Aorta (tissue), 5 donors: ENCODE data around the gene ARL5A. TPM values are rescaled to one million over a fixed set of nuclear protein-coding genes. Genes with fewer than 3 reads are reported as not detected.

ENCODE experiments used
- ATAC-seq: fragments of 200-7000 bp; cut with Tn5 transposase; one replicate; pipeline ENCODE4 v1.9.1; 2022; ENCODE audit warnings: moderate library complexity; ENCODE audit not compliant: low FRiP score
- DNase-seq, 2 donors: peaks; one replicate each; pipeline ENCODE4 v3.0.0-alpha.2; 2020
- H3K27ac ChIP-seq, 2 donors: one replicate each; pipeline ENCODE4 v1.5.1; 2013; ENCODE audit warnings: low read length in 2 of 2, mild to moderate bottlenecking in 2 of 2, moderate library complexity in 2 of 2, control low read depth in 1 of 2, inconsistent platforms in 1 of 2, low read depth in 1 of 2
- H3K27me3 ChIP-seq, 2 donors: one replicate each; pipeline ENCODE4 v1.6.1; 2013; ENCODE audit warnings: control low read depth in 1 of 2, low read length in 1 of 2, mild to moderate bottlenecking in 1 of 2, moderate library complexity in 1 of 2; ENCODE audit not compliant: insufficient read depth in 2 of 2, control insufficient read depth in 1 of 2
- H3K36me3 ChIP-seq, 2 donors: one replicate each; pipeline ENCODE4 v1.6.1; 2013; ENCODE audit warnings: control low read depth in 1 of 2, low read length in 1 of 2, mild to moderate bottlenecking in 1 of 2; ENCODE audit not compliant: insufficient read depth in 2 of 2, control insufficient read depth in 1 of 2
- H3K4me1 ChIP-seq, 2 donors: one replicate each; pipeline ENCODE4 v1.6.1; 2013; ENCODE audit warnings: low read length in 2 of 2, control low read depth in 1 of 2, mild to moderate bottlenecking in 1 of 2, moderate library complexity in 1 of 2; ENCODE audit not compliant: insufficient read depth in 2 of 2, control insufficient read depth in 1 of 2
- H3K4me3 ChIP-seq, 2 donors: one replicate each; pipeline ENCODE4 v1.5.1; 2013; ENCODE audit warnings: low read length in 2 of 2, control low read depth in 1 of 2, mild to moderate bottlenecking in 1 of 2
- H3K9me3 ChIP-seq: one replicate; pipeline ENCODE4 v1.6.1; 2013; ENCODE audit warnings: mild to moderate bottlenecking, low read length; ENCODE audit not compliant: control insufficient read depth
- WGBS, 2 donors: extraction: QIAGEN DNeasy Blood & Tissue Kit; methylation state at CpG; one replicate each; pipeline ENCODE4 v1.1.7; 2013; 5-methylcytosine and 5-hydroxymethylcytosine counted together
- intact Hi-C, 2 donors: fragments of 100-400 bp; cut with DNase I; formaldehyde crosslinking; loops; one replicate each; pipeline versions ENCODE4 v1.14.2 to v1.15.0; 2022
- polyA plus RNA-seq, 2 donors: library from polyadenylated mRNA; stranded (reverse); fragments of 200-250 nt; gene quantifications; one replicate each; pipeline ENCODE4 v1.2.3, GENCODE V29; 2013
- total RNA-seq, 2 donors: library from RNA; stranded (reverse); fragmentation: NEBNext Ultra II Directional; extraction: Animal tissue kit (Norgen Biotek cat#: 25700); gene quantifications; one replicate each; pipeline ENCODE4 v1.2.1, GENCODE V29; 2021
- donor health status: healthy with polysubstance abuse.
- donor health status: Bipolar disorder and iron deficiency.
- donor health status: DM: no; HTN: no; CAD: no.
- donor health status: DM: no; HTN: no; CAD: no.
- donor health status: DM: yes; HTN: yes; CAD: no.

Gene ARL5A
- total and polyA plus RNA-seq, 4 donors: 19.1 to 95.9 (median 77.8) TPM

- ATAC-seq: no peak
- Histone ChIP-seq H3K9me3 (peaks cover 2% of the 10 kb centered on the region), H3K4me1 (no peaks in the 10 kb centered on the region), H3K27me3 (no peaks in the 10 kb centered on the region), H3K27ac (no peak overlapping the region), H3K4me3 (no peak overlapping the region), H3K36me3 (peaks cover 0 to 5% of the 10 kb centered on the region in 2 donors)
- no peak for DNase-seq
- intact Hi-C loops: no loop called here
- 53 to 54% methylated on average over 3 of the region's 3 CpGs for WGBS, 2 donors
These were observed 65.5 kb downstream of the ARL5A start for GRCh38 chr2:151762694-151763093.

GRCh38 chr2:151761687-151762086 lies 66.5 kb downstream of the ARL5A start:
- Histone ChIP-seq H3K36me3 (peaks cover 0 to 4% of the 10 kb centered on the region in 2 donors), H3K27ac (no peak overlapping the region), H3K27me3 (no peaks in the 10 kb centered on the region), H3K4me3 (no peak overlapping the region), H3K4me1 (no peaks in the 10 kb centered on the region), H3K9me3 (peaks cover 2% of the 10 kb centered on the region)
- intact Hi-C loops: no loop called here
- DNase-seq (no peak), ATAC-seq (no peak)

- Histone ChIP-seq H3K4me1 (no peaks in the 10 kb centered on the region), H3K27me3 (no peaks in the 10 kb centered on the region), H3K9me3 (peaks cover 2% of the 10 kb centered on the region), H3K27ac (no peak overlapping the region), H3K36me3 (peaks cover 0 to 2% of the 10 kb centered on the region in 2 donors), H3K4me3 (no peak overlapping the region)
- no peak for ATAC-seq
- intact Hi-C loops: no loop called here
- no peak for DNase-seq
- WGBS, 2 donors: 87 to 88% methylated on average over 3 of the region's 3 CpGs
These were observed 67.0 kb downstream of the ARL5A start for GRCh38 chr2:151761193-151761592.

DNA sequence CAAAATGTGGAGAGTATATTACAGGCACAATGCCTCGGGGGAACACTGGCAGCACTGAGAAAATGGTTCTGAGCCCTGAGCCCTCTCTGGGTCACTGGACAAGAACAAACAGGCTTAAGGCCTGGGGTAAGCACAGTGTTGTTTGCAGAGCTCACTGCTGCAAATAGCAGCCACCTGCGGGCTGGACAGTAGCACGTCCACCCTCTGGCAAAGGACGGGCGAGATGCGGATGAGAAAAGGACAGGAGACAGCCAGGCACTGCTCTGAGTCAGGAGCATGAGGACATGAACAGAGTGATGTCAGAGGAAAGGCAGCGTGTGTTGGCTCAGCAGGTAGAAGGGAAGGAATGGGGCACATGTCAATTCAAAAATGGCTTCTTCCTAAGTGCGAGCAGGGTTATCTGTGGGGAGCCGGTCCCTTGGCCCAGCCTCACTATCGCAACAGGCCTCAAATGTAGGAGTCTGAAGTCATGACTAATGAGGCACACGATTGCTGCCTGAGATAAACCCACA lies 68.0 kb downstream of the ARL5A start:
- Histone ChIP-seq H3K4me1 (no peaks in the 10 kb centered on the region), H3K27me3 (no peaks in the 10 kb centered on the region), H3K27ac (no peak overlapping the region), H3K4me3 (no peak overlapping the region), H3K36me3 (peaks cover 0 to 2% of the 10 kb centered on the region in 2 donors), H3K9me3 (peaks cover 2% of the 10 kb centered on the region)
- intact Hi-C loops: no loop called here
- no peak for DNase-seq
- WGBS, 2 donors: 63 to 69% methylated on average over 11 of the region's 11 CpGs
- ATAC-seq: no peak

- no peak overlapping the region for H3K27ac ChIP-seq
- no peak overlapping the region for H3K4me3 ChIP-seq
- H3K4me1 ChIP-seq: no peaks in the 10 kb centered on the region
- H3K36me3 ChIP-seq: peaks cover 0 to 2% of the 10 kb centered on the region in 2 donors
- DNase-seq (no peak), ATAC-seq (no peak)
- intact Hi-C loops: no loop called here
- H3K9me3 ChIP-seq: peaks cover 2% of the 10 kb centered on the region
- no peaks in the 10 kb centered on the region for H3K27me3 ChIP-seq
- WGBS, 2 donors: 93 to 95% methylated on average over 3 of the region's 3 CpGs
These were observed 69.5 kb downstream of the ARL5A start for GRCh38 chr2:151758744-151759143.

- Histone ChIP-seq H3K27ac (no peak overlapping the region), H3K27me3 (no peaks in the 10 kb centered on the region), H3K9me3 (peaks cover 2% of the 10 kb centered on the region), H3K4me3 (no peak overlapping the region), H3K4me1 (no peaks in the 10 kb centered on the region), H3K36me3 (peaks cover 0 to 2% of the 10 kb centered on the region in 2 donors)
- DNase-seq (no peak), ATAC-seq (no peak)
- intact Hi-C loops: no loop called here
- WGBS, 2 donors: 3 to 8% methylated on average over 1 of the region's 1 CpG
These were observed 70.4 kb downstream of the ARL5A start for GRCh38 chr2:151757861-151758260.

- Histone ChIP-seq H3K9me3 (peaks cover 2% of the 10 kb centered on the region), H3K4me1 (no peaks in the 10 kb centered on the region), H3K36me3 (peaks cover 0 to under 1% of the 10 kb centered on the region in 2 donors), H3K27ac (no peak overlapping the region), H3K4me3 (no peak overlapping the region), H3K27me3 (no peaks in the 10 kb centered on the region)
- DNase-seq (no peak), ATAC-seq (no peak)
- intact Hi-C loops: no loop called here
- WGBS, 2 donors: 94 to 97% methylated on average over 2 of the region's 2 CpGs
These were observed 71.4 kb downstream of the ARL5A start for GRCh38 chr2:151756820-151757219.

GRCh38 chr2:151754253-151754897 lies 73.8 kb downstream of the ARL5A start:
- no peaks in the 10 kb centered on the region for H3K27me3 ChIP-seq
- H3K36me3 ChIP-seq: no peaks in the 10 kb centered on the region
- 65 to 86% methylated on average over 1 of the region's 1 CpG for WGBS, 2 donors
- no peak for ATAC-seq
- H3K4me3 ChIP-seq: no peak overlapping the region
- no peak for DNase-seq
- no peaks in the 10 kb centered on the region for H3K4me1 ChIP-seq
- intact Hi-C loops: no loop called here
- peaks cover 2% of the 10 kb centered on the region for H3K9me3 ChIP-seq
- H3K27ac ChIP-seq: no peak overlapping the region

DNA sequence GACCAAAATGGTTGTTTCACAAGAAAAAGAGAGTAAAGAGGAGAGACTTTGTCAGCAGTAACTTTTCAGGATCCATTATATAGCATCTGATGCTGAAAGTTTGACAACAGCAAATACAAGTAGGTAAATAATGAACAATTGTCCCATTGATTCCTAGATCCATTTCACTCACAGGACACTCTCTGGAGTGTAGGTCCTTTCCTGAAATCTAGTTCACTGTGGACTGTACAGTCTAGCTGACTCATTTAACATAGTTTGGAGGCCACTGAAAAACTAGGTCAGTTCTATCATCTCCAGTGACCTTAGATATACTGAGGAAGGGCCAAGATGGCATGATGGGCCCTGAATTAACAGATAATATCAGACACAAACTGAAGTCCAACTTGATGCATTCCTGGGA lies 74.7 kb downstream of the ARL5A start:
- H3K27me3 ChIP-seq: no peaks in the 10 kb centered on the region
- H3K4me1 ChIP-seq: no peaks in the 10 kb centered on the region
- H3K9me3 ChIP-seq: no peaks in the 10 kb centered on the region
- ATAC-seq (no peak), DNase-seq (no peak)
- H3K4me3 ChIP-seq: no peak overlapping the region
- no peaks in the 10 kb centered on the region for H3K36me3 ChIP-seq
- H3K27ac ChIP-seq: no peak overlapping the region
- intact Hi-C loops: no loop called here
